GM12865 (cell line): Measurements from ENCODE around the gene AGO1.
A peak's percentile ranks its signal among the peaks of the same experiment; 100 is the strongest.

Experiments used
- DNase-seq: peaks from one replicate; pipeline ENCODE4 v3.0.0; 2010; ENCODE audit warnings: low read depth
- H3K4me3 ChIP-seq: 2 replicates; pipeline ENCODE4 v1.5.1; 2011; ENCODE audit warnings: mild to moderate bottlenecking, low read depth, low read length, control low read depth
- TF ChIP-seq, protein P1 (sequence below): IDR thresholded peaks from 2 replicates; pipeline ENCODE4 v1.5.1; 2011; ENCODE audit warnings: low read length, control low read depth, low read depth, inconsistent platforms; ENCODE audit not compliant: insufficient read depth; ENCODE audit errors: missing control alignments

Gene AGO1

DNA sequence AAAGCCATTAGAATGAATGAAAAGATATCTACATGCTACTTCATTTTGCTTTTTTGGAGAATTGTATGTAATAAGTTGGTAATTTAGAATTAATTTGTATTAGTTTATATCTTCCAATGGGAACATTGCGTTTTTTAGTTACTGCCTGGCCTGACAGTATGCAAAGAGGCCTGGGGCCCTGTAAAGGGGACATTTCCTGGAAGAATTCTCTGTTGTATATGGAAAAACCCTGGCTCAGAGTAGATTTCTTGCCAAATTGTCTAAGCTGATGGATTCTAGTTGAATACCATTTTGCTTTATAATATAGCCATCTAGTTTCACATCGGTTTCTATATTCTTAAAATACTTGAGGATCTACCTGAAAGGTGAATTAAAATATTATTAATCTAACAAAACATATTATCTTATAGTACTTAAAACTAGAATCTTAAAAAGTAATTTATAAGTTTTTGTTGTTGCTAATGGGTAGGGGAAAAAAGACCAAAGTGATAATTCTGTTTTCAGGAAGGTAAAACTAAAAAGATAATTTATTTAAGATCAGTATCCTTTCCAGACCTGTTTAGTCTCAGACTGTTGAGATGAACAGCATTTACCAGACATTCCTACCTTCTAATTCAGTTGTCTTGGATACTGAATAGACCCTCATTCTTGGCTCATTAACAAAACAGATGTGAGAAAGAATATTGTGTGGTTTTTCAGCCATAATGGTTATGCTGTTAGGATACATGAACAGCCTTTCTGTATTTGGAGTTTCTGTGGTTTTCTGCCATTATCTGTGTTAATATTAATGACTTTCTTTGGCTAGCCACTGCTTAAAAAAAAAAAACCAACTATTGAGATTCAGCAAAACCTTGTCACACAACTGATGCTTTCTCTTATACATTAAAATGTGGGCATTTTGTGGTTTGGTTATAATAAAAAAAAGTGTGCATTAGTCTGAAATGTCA, 52.7 kb downstream of the AGO1 start:
- no peak overlapping the region for H3K4me3 ChIP-seq
- TF ChIP-seq, protein P1, sequence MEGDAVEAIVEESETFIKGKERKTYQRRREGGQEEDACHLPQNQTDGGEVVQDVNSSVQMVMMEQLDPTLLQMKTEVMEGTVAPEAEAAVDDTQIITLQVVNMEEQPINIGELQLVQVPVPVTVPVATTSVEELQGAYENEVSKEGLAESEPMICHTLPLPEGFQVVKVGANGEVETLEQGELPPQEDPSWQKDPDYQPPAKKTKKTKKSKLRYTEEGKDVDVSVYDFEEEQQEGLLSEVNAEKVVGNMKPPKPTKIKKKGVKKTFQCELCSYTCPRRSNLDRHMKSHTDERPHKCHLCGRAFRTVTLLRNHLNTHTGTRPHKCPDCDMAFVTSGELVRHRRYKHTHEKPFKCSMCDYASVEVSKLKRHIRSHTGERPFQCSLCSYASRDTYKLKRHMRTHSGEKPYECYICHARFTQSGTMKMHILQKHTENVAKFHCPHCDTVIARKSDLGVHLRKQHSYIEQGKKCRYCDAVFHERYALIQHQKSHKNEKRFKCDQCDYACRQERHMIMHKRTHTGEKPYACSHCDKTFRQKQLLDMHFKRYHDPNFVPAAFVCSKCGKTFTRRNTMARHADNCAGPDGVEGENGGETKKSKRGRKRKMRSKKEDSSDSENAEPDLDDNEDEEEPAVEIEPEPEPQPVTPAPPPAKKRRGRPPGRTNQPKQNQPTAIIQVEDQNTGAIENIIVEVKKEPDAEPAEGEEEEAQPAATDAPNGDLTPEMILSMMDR = no peak
- DNase-seq = peak; percentile 3

DNA sequence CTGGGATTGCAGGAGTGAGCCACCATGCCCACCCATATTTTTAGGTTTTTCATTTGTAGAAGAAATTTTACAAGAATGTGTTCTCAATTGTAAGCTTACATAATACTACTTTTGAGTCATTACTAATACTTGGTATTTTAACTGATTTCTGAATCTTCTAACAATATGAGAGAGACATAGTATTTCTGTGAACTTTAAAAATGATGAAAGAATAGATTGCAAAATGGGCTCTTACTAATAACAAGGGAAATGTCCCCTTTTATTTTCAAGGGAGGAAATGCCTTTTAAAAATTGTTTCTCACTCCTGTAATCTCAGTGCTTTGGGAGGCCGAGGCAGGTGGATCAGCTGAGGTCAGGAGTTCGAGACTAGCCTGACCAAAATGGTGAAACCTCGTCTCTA, 53.8 kb downstream of the AGO1 start:
- no peak overlapping the region for H3K4me3 ChIP-seq
- TF ChIP-seq, protein P1 = no peak
- no peak for DNase-seq

DNA sequence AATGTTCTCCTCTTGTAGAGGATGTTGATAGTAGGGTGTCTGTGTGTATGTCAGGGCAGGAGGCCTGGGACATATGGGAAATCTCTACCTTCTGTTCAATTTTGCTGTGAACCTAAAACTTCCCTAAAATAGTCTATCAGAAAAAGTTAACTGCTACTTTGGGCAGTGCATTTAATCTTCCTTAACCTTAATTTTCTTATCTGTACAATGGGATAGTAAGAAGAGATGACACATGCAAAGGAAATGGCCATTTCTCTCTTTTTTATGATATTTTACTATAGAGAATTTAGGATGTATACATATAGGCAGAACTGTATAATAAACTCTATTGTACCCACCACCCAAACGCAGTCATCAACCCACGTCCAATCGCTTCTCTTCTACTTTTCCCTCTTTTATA, 56.5 kb downstream of the AGO1 start:
- no peak overlapping the region for H3K4me3 ChIP-seq
- TF ChIP-seq, protein P1 = no peak
- DNase-seq = no peak

DNA sequence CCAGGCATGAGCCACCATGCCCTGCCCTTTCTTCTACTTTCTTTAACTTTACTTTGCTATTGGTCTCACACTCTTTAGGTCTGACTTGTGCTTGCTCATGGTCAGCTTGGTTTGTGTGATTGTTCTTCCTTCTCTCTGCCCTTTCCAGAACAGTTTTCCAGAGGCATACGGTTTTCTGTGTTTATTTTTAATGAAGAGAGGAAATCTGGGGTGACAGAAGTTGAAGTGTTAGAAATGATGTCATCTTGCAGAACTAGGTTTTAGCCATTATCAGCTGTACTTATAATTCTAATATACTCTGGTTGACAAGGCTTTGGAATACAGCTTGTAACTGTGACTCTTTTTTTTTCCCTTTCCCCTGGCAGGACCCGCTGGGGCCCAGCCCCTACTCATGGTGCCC, 62.3 kb downstream of the AGO1 start:
- DNase-seq = no peak
- no peak overlapping the region for H3K4me3 ChIP-seq
- TF ChIP-seq, protein P1 = no peak

DNA sequence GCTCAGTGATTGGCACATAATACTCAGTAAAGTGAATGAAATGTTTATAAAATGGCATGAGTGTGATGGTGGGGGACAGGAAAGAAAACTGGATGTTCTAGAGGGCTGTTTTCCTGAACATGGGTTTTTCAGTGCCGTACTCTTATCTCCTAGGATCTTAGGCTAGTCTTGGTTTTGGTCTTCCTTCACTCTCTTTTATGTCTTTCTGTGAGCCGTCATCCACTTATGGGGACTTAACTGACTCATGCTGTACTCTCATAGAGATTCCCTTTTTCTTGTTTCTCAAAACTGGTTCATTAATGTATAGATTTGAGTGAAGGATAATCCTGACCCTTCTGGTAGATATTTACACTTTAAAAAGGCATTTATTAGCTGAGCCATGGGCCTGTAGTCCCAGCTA, 64.5 kb downstream of the AGO1 start:
- TF ChIP-seq, protein P1 = no peak

DNA sequence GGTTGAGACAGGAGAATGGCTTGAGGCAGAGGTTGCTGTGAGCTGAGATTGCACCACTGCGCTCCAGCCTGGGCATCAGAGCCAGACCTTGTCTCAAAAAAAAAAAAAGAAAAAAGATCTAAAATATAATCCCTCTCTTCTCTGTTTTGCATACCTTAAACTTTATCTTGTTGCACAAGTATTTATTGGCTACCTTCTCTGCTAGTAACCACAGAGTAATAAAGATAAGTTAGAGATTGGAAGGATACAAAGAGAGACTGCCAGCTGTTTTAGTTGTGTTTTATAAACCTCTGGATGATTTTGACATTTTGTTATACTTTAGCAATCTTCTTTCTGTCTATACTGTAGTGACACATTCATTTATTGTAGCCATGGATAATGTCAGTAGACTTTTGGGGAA, 75.5 kb downstream of the AGO1 start:
- TF ChIP-seq, protein P1 = no peak
- no peak for DNase-seq

More for the DNA sequence above, 64.5 kb downstream of the AGO1 start:
- DNase-seq = no peak
- H3K4me3 ChIP-seq = no peak overlapping the region

DNA sequence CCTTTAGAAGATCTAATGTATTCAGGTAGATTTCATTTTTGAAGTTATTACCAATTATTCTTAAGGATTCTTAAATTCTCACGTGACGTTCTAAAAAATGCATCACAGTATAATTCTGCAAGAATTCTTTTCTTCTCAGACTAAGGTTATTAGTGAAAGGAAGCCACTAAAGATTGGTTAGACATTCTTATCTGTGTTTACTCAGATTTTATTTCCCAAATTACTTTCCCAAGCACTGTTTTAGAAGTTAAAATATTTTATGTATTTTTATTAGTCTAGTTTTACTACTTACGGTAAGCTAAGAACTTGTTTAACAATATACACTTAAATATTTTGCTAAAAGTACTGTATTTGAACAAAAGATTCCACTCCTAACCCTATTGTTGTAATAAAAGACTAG, 76.3 kb downstream of the AGO1 start:
- H3K4me3 ChIP-seq = no peak overlapping the region
- no peak for DNase-seq
- TF ChIP-seq, protein P1 = no peak

More for the DNA sequence above, 75.5 kb downstream of the AGO1 start:
- H3K4me3 ChIP-seq = no peak overlapping the region
